GM08714 (cell line): ENCODE measurements around the gene ALLC.

Experiments used
- H3K4me3 ChIP-seq: fragments of 200-500 bp; sonication (Bioruptor generic); 2 replicates; pipeline ENCODE4 v1.5.1; 2014; ENCODE audit warnings: mild to moderate bottlenecking, low read length, inconsistent platforms
- ZNF274 ChIP-seq: IDR thresholded peaks from 2 replicates; pipeline ENCODE4 v1.6.1; 2012; ENCODE audit warnings: mild to moderate bottlenecking, low read depth, low read length

ALLC gene

DNA sequence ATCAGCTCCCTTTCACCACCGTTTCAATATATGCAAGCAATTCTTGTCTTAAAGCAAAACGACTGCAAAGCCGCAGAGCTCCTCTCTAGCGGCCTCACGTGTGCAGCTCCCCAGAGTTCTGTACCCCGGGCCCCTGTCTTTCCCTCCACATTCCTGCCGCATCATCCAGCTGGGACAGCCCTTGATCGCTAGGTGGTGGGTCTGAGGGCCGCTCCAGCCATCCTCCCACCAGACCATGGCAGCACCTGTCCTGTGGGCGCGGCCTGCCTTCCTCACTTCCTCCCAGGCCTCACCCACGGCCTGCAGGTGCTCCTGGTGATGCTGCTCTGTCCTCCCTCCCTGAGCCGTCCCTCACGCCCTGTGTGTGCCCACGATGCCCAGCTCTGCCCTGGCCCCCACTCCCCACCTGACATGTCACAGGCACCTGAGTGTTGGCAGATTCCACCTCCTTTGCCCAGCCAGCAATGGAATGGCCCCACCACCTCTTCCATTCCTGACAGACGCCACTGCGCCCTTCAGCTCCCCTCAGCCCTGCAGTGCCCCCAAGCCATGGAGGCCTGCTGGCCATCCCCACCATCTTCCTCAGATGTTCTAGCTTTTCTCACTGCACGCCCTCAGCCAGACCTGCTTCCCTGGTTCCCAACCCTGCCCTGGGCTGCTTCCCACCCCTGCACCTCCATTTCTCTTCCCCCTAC lies 15.3 kb upstream of the ALLC start:
- H3K4me3 ChIP-seq, result no peak overlapping the region
- TF ChIP-seq ZNF274, result no peak

GRCh38 chr2:3643371-3644245 lies 14.4 kb upstream of the ALLC start:
- H3K4me3 ChIP-seq, result no peak overlapping the region
- no peak for TF ChIP-seq ZNF274

DNA sequence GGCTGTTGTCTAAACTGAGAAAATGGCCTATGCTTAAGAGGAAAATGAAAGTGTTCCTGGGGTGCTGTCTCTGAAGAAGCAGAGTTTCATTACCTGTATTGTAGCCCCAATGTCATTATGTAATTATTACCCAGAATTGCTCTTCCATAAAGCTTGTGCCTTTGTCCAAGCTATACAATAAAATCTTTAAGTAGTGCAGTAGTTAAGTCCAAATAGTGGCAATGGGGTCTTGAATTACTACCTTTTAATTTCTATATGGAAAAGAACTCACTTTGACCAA lies 13.8 kb upstream of the ALLC start:
- H3K4me3 ChIP-seq, result no peak overlapping the region
- TF ChIP-seq ZNF274, result no peak

- H3K4me3 ChIP-seq, result no peak overlapping the region
Observed at GRCh38 chr2:3644891-3645605, 13.0 kb upstream of the ALLC start.

GRCh38 chr2:3645745-3646389 lies 12.1 kb upstream of the ALLC start:
- H3K4me3 ChIP-seq, result no peak overlapping the region
- no peak for TF ChIP-seq ZNF274

More at GRCh38 chr2:3644891-3645605, 13.0 kb upstream of the ALLC start:
- TF ChIP-seq ZNF274, result no peak

GRCh38 chr2:3646446-3646845 lies 11.6 kb upstream of the ALLC start:
- no peak for TF ChIP-seq ZNF274
- H3K4me3 ChIP-seq, result no peak overlapping the region

GRCh38 chr2:3647246-3647645 lies 10.8 kb upstream of the ALLC start:
- no peak overlapping the region for H3K4me3 ChIP-seq
- no peak for TF ChIP-seq ZNF274

DNA sequence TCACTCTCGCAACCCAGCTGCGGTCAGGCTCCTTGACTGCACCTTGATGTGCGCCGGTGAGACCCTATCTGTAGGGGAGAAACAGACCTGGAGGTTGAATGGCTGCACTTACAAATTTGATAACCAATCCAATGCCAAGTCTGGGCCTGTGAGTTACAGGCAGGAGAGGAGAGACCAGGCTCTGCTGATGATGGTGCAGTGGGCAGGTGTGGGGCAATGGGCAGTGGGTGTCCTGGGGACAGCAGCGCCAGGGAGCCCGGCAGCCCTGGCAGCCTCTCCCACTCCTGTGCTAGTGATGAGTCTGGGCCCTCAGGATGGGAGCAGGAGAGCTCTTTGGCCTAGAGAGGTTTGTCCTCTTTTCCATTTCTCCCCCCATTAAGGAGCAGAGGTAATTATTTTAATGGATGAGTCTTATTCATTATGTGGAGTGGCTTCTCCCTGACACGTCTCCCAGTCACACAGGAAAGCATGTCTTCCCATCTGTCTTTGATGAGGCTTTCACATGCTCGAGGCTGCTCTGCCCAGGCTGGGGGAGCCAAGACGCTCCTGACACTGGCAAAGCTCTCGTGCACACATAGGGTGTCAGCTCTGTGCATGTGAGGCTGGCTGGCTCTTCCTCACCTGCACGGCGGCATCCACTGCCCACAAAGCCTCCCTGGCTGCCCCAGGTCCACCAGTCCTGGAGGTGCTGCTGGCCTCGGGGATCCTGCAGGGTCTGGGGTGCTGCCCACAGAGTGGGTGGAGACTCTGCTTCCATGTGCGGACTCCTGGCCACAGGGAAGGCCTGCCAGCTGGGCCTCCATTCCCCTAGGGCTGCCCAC lies 10.0 kb upstream of the ALLC start:
- TF ChIP-seq ZNF274, result no peak
- no peak overlapping the region for H3K4me3 ChIP-seq

DNA sequence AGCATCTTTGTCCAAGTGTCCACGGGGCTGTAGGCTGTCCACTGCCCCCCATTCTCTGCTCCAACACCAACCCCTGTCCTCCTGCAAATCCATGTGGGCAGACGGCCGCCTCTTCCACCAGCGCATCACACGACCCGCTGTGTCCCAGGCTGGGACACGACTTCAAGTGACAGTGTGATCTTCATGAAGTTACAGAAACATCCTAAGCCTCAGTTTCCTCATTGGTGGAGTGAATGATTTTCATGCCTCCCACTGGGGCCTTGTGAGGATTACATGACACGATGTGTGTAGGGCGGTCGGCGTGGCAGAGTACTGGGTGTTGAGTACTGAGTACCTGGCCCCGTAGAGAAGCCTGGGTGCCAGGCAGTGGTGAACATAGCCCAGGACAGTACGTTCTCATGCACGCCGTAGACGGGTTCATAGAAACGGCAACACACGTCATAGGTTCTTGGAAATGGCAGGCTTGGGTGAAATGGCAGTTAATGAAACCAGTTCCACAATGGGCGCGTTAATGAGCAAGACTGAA lies 9.3 kb upstream of the ALLC start:
- no peak for TF ChIP-seq ZNF274
- no peak overlapping the region for H3K4me3 ChIP-seq

DNA sequence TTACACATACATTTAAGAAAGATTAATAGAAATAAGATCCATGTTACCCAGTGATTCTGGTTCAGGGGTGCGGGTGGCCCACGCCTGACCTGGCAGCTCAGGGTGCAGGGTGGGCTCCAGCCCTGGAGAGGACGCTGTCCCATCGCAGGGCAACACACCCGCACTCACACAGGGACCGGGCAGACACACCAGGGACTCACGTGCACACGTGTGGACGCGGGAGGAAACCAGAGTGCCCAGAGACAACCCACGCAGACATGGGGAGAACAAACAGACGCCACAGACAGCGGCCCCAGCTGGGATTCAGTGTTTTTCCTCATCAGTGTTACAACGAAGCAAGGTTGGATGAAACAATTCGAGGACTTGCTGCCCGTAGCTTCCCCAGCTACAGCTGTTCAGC lies 8.4 kb upstream of the ALLC start:
- H3K4me3 ChIP-seq, result no peak overlapping the region
- no peak for TF ChIP-seq ZNF274

DNA sequence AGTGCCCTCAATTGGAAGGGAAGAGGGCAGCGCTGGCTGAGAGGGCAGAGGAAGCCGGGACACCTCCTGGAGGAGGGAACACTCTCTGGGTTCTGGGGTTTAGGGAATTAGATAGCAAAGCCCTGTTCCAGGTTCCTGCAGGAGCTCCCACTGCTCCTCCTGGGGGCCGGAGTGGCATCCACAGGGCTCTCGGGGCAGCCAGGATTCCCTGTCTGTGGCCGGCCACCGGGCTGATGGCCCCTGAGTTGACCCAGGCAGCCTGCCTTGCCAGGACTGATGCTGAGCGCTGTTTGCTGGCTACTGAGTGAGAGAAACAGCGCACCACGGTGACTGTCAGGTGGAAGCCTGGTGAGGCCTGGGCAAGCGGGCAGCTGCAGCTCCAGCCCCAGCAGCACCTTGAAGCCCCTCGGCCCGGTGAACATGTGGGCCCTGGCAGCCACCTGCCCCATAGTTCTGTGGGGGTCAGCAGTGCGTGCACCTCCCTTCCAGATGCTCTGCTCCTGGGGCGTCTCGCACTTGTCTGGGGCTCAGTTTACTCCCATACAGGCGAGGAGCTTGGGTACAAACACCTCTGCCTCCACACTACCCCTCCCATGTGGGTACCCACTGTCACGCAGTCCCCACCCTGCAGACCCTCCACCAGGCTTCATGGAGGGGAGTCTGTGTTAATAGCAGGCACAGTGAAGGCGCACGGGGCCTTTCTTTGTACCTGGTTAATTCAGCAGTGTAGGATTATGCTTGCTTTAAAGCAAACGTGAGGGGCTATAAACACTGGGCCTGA lies 7.7 kb upstream of the ALLC start:
- no peak for TF ChIP-seq ZNF274
- no peak overlapping the region for H3K4me3 ChIP-seq
